ENCODE data around the gene FCER2.

The FCER2 gene

GRCh38 chr19:7699417-7700401 is 2.2 kb downstream of the FCER2 start:
- DNase-seq: no peak

GRCh38 chr19:7699003-7699402 is 2.9 kb downstream of the FCER2 start:
- DNase-seq: no peak

GRCh38 chr19:7698583-7698982 is 3.3 kb downstream of the FCER2 start:
- DNase-seq: no peak

GRCh38 chr19:7697721-7698287 is 4.1 kb downstream of the FCER2 start:
- no peak for DNase-seq

- DNase-seq: no peak
Observed at GRCh38 chr19:7694499-7694898, 7.4 kb downstream of the FCER2 start.

- no peak for DNase-seq
Observed at GRCh38 chr19:7692417-7693088, 9.4 kb downstream of the FCER2 start.

- DNase-seq: no peak
Observed at GRCh38 chr19:7691497-7691896, 10.4 kb downstream of the FCER2 start.

GRCh38 chr19:7690779-7691258 is 11.1 kb downstream of the FCER2 start:
- no peak for DNase-seq

GRCh38 chr19:7689165-7689564 is 12.8 kb downstream of the FCER2 start:
- DNase-seq: no peak

GRCh38 chr19:7687177-7687576 is 14.8 kb downstream of the FCER2 start:
- no peak for DNase-seq

- DNase-seq: peak; percentile 22
Observed at GRCh38 chr19:7685546-7686445, 16.1 kb downstream of the FCER2 start.

GRCh38 chr19:7682175-7682855 is 19.6 kb downstream of the FCER2 start:
- no peak for DNase-seq

- peak; percentile 78 for DNase-seq
Observed at GRCh38 chr19:7681340-7682174, 20.4 kb downstream of the FCER2 start.

- peak; percentile 76 for DNase-seq
Observed at GRCh38 chr19:7680606-7681339, 21.2 kb downstream of the FCER2 start, which contains the start of gene TRAPPC5. TRAPPC5 (plus strand) TSS chr19:7680833; CDS start chr19:7682254, 1,421 bp downstream.

- no peak for DNase-seq
Observed at GRCh38 chr19:7679771-7680605, 21.9 kb downstream of the FCER2 start.

GRCh38 chr19:7678971-7679751 is 22.8 kb downstream of the FCER2 start:
- no peak for DNase-seq

GRCh38 chr19:7677669-7678311 is 24.1 kb downstream of the FCER2 start:
- DNase-seq: no peak

- no peak for DNase-seq
Observed at GRCh38 chr19:7676854-7677253, 25.1 kb downstream of the FCER2 start, which contains the start of gene MCEMP1. MCEMP1 (plus strand) TSS chr19:7677090; CDS start chr19:7677121, 31 bp downstream.

Measured in EL (cell line).